Spleen (tissue), 7 donors: ENCODE data around the gene PMCH.

Experiments used
- CTCF ChIP-seq, 11 experiments: fragments of 200-600 bp in 7 of 11; fragments of 450-650 bp in 4 of 11; sonication (generic) in 4 of 11; IDR thresholded peaks in 8 of 11; conservative IDR thresholded peaks in 3 of 11; 1 replicate in 7 of 11; 2 replicates in 4 of 11; pipeline versions ENCODE4 v1.4.0 to v1.8.0; 2016 to 2021; ENCODE audit warnings: antibody characterized with exemption in 11 of 11, inconsistent platforms in 4 of 11, mild to moderate bottlenecking in 1 of 11
- POLR2A ChIP-seq, 3 donors: fragments of 450-650 bp; IDR thresholded peaks; one replicate each; pipeline ENCODE4 v1.5.1; 2017; ENCODE audit warnings: antibody characterized with exemption in 3 of 3, mild to moderate bottlenecking in 1 of 3
- donor health status: DM: no; HTN: no; CAD: no; lungs with moderate emphysema.
- donor health status: DM: no; HTN: no; CAD: no.
- donor health status: DM: no; HTN: no; CAD: no.

- TF ChIP-seq POLR2A (IDR thresholded peaks at IDR 0.05) (no peak), CTCF (IDR thresholded peaks at IDR 0.05 in 8 of 11, conservative IDR thresholded peaks at IDR 0.05 in 3 of 11) (no peak)
Observed at GRCh38 chr12:102172436-102172835, 25.2 kb downstream of the PMCH start.
